ENCODE results near the gene PODXL2. TPM values are rescaled to one million over a fixed set of nuclear protein-coding genes. Genes with fewer than 3 reads are reported as not detected.

The PODXL2 gene
- total and polyA plus RNA-seq, 2 of the 8 experiments (the other 6 are each of a cell fraction or from before 2014, with no cell fraction given): 27.6 to 31.6 TPM

GRCh38 chr3:127618891-127619290 lies 10.1 kb upstream of the PODXL2 start (continued):
- no peak for TF ChIP-seq ZNF274 (IDR thresholded peaks at IDR 0.05; ENCODE audit: borderline replicate concordance, extremely low read depth, low read length)
- TF ChIP-seq JUND (IDR thresholded peaks at IDR 0.05; ENCODE audit: low read length): no peak
- no peak for TF ChIP-seq RXRA (IDR thresholded peaks at IDR 0.05; ENCODE audit: insufficient read depth, low read depth, low read length)
- TF ChIP-seq POLR2AphosphoS5 (IDR thresholded peaks at IDR 0.05; ENCODE audit: low read depth, low read length): no peak; the same call in 1 of the 2 replicates
- no peak for TF ChIP-seq SP1 (IDR thresholded peaks at IDR 0.05; ENCODE audit: low read depth, low read length)

Measured in H1 (cell line).